BLaER1 (cell line): Measurements from ENCODE around the gene PAGE5.

ENCODE experiments used
- H3K27ac ChIP-seq: shearing (Covaris generic); formaldehyde crosslinking; 2 replicates; pipeline ENCODE4 v1.8.1; 2022
- H3K27me3 ChIP-seq: shearing (Covaris generic); formaldehyde crosslinking; 2 replicates; pipeline ENCODE4 v1.8.1; 2022
- H3K36me3 ChIP-seq: shearing (Covaris generic); formaldehyde crosslinking; 2 replicates; pipeline ENCODE4 v1.8.1; 2022
- H3K4me1 ChIP-seq: shearing (Covaris generic); formaldehyde crosslinking; 2 replicates; pipeline ENCODE4 v1.8.1; 2022
- H3K4me2 ChIP-seq: shearing (Covaris generic); formaldehyde crosslinking; 2 replicates; pipeline ENCODE4 v1.8.1; 2022
- H3K4me3 ChIP-seq: shearing (Covaris generic); formaldehyde crosslinking; 2 replicates; pipeline ENCODE4 v1.8.1; 2022
- H3K9ac ChIP-seq: shearing (Covaris generic); formaldehyde crosslinking; 2 replicates; pipeline ENCODE4 v1.8.1; 2022
- H3K9me3 ChIP-seq: shearing (Covaris generic); formaldehyde crosslinking; 2 replicates; pipeline ENCODE4 v1.8.1; 2022
- H4K20me1 ChIP-seq: shearing (Covaris generic); formaldehyde crosslinking; 2 replicates; pipeline ENCODE4 v1.8.1; 2022
- Cebpa-rat ChIP-seq: shearing (Covaris generic); IDR thresholded peaks from 2 replicates; pipeline ENCODE4 v1.8.1; 2022

Gene PAGE5

GRCh38 chrX:55220119-55220794 lies at the start of gene PAGE5:
PAGE5 (plus strand) TSS chrX:55220346; CDS start chrX:55221383, 1,037 bp downstream.
- no peak within 1 kb of the TSS for H3K4me3 ChIP-seq

GRCh38 chrX:55187281-55187680 lies 32.9 kb upstream of the PAGE5 start:
- Histone ChIP-seq H3K4me2 (no peak overlapping the region), H3K27me3 (peaks cover 60% of the 10 kb centered on the region), H3K36me3 (no peaks in the 10 kb centered on the region), H4K20me1 (no peaks in the 10 kb centered on the region), H3K9ac (no peak overlapping the region), H3K27ac (no peak overlapping the region), H3K9me3 (0 out of 2 replicates have a peak, but pooled peaks cover 3% of the 10 kb centered on the region), H3K4me1 (no peaks in the 10 kb centered on the region), H3K4me3 (no peak overlapping the region)
- TF ChIP-seq Cebpa-rat = no peak

More at GRCh38 chrX:55220119-55220794, at the start of gene PAGE5:
- no peak for TF ChIP-seq Cebpa-rat
- no peak within 1 kb of the TSS for H3K4me2 ChIP-seq
- no peaks in the 10 kb centered on the region for H3K36me3 ChIP-seq
- peaks cover 65% of the 10 kb centered on the region for H3K27me3 ChIP-seq
- no peak within 1 kb of the TSS for H3K9ac ChIP-seq
- H3K27ac ChIP-seq = no peak within 1 kb of the TSS
- no peaks in the 10 kb centered on the region for H3K4me1 ChIP-seq
- no peaks in the 10 kb centered on the region for H4K20me1 ChIP-seq
- peaks cover 15% of the 10 kb centered on the region for H3K9me3 ChIP-seq

- Histone ChIP-seq H4K20me1 (no peaks in the 10 kb centered on the region), H3K4me2 (no peak overlapping the region), H3K36me3 (no peaks in the 10 kb centered on the region), H3K9me3 (peaks cover 36% of the 10 kb centered on the region), H3K4me3 (no peak overlapping the region), H3K9ac (no peak overlapping the region), H3K27me3 (peaks cover 23% of the 10 kb centered on the region), H3K27ac (no peak overlapping the region), H3K4me1 (no peaks in the 10 kb centered on the region)
- no peak for TF ChIP-seq Cebpa-rat
These were observed 23.5 kb upstream of the PAGE5 start for GRCh38 chrX:55196688-55197087.

GRCh38 chrX:55201930-55202579 lies 18.1 kb upstream of the PAGE5 start:
- H3K27me3 ChIP-seq = peaks cover 63% of the 10 kb centered on the region
- TF ChIP-seq Cebpa-rat = no peak
- H3K36me3 ChIP-seq = no peaks in the 10 kb centered on the region
- no peaks in the 10 kb centered on the region for H4K20me1 ChIP-seq
- no peaks in the 10 kb centered on the region for H3K4me1 ChIP-seq
- H3K9me3 ChIP-seq = peaks cover 16% of the 10 kb centered on the region
- H3K9ac ChIP-seq = no peak overlapping the region
- no peak overlapping the region for H3K27ac ChIP-seq
- no peak overlapping the region for H3K4me3 ChIP-seq
- no peak overlapping the region for H3K4me2 ChIP-seq

GRCh38 chrX:55206162-55206941 lies 13.8 kb upstream of the PAGE5 start:
- Histone ChIP-seq H3K9me3 (peaks cover 9% of the 10 kb centered on the region), H3K4me1 (no peaks in the 10 kb centered on the region), H3K4me2 (no peak overlapping the region), H3K36me3 (no peaks in the 10 kb centered on the region), H3K27me3 (peaks cover 84% of the 10 kb centered on the region), H3K4me3 (no peak overlapping the region), H4K20me1 (no peaks in the 10 kb centered on the region; the same call in 1 of the 2 replicates), H3K9ac (no peak overlapping the region), H3K27ac (no peak overlapping the region)
- TF ChIP-seq Cebpa-rat = no peak

- Histone ChIP-seq H3K4me2 (no peak overlapping the region), H3K4me1 (no peaks in the 10 kb centered on the region), H3K9me3 (no peaks in the 10 kb centered on the region), H3K9ac (no peak overlapping the region), H3K27me3 (peaks cover 57% of the 10 kb centered on the region), H3K36me3 (no peaks in the 10 kb centered on the region), H3K27ac (no peak overlapping the region), H4K20me1 (no peaks in the 10 kb centered on the region; the same call in 1 of the 2 replicates), H3K4me3 (no peak overlapping the region)
- no peak for TF ChIP-seq Cebpa-rat
These were observed 9.0 kb upstream of the PAGE5 start for GRCh38 chrX:55210931-55211677.

- Histone ChIP-seq H3K4me3 (no peak overlapping the region), H3K9me3 (peaks cover 7% of the 10 kb centered on the region; the same call in 1 of the 2 replicates), H3K27ac (no peak overlapping the region), H3K27me3 (peaks cover 49% of the 10 kb centered on the region), H4K20me1 (no peaks in the 10 kb centered on the region; the same call in 1 of the 2 replicates), H3K4me1 (no peaks in the 10 kb centered on the region), H3K4me2 (no peak overlapping the region), H3K9ac (no peak overlapping the region), H3K36me3 (no peaks in the 10 kb centered on the region)
- TF ChIP-seq Cebpa-rat = no peak
These were observed 6.8 kb upstream of the PAGE5 start for GRCh38 chrX:55213381-55213780.

- Histone ChIP-seq H3K4me2 (no peak overlapping the region), H3K36me3 (no peaks in the 10 kb centered on the region), H3K4me3 (no peak overlapping the region), H3K9me3 (peaks cover 4% of the 10 kb centered on the region; the same call in 1 of the 2 replicates), H4K20me1 (no peaks in the 10 kb centered on the region), H3K27ac (no peak overlapping the region), H3K27me3 (peaks cover 24% of the 10 kb centered on the region), H3K9ac (no peak overlapping the region), H3K4me1 (no peaks in the 10 kb centered on the region)
- TF ChIP-seq Cebpa-rat = no peak
These were observed 20.7 kb downstream of the PAGE5 start for GRCh38 chrX:55240788-55241340.

GRCh38 chrX:55253528-55253927 lies 33.4 kb downstream of the PAGE5 start:
- H4K20me1 ChIP-seq = no peaks in the 10 kb centered on the region
- no peaks in the 10 kb centered on the region for H3K36me3 ChIP-seq
- H3K9ac ChIP-seq = no peak overlapping the region
- H3K9me3 ChIP-seq = peaks cover 2% of the 10 kb centered on the region; the same call in 1 of the 2 replicates
- H3K4me3 ChIP-seq = no peak overlapping the region
- H3K27ac ChIP-seq = no peak overlapping the region
- no peaks in the 10 kb centered on the region for H3K4me1 ChIP-seq
- no peak for TF ChIP-seq Cebpa-rat
- H3K4me2 ChIP-seq = no peak overlapping the region
- H3K27me3 ChIP-seq = peaks cover 35% of the 10 kb centered on the region; the same call in 1 of the 2 replicates
